Subcutaneous abdominal adipose tissue (tissue), 5 donors: ENCODE measurements around the gene IGLON5.

Experiments
- H3K27ac ChIP-seq: one replicate; pipeline ENCODE4 v1.7.0; 2013; ENCODE audit warnings: low read depth, mild to moderate bottlenecking, inconsistent platforms, low read length, moderate library complexity
- H3K27me3 ChIP-seq, 5 donors: one replicate each; pipeline ENCODE4 v1.7.0; 2013; ENCODE audit warnings: low read length in 5 of 5, inconsistent platforms in 1 of 5; ENCODE audit not compliant: control insufficient read depth in 5 of 5, insufficient read depth in 4 of 5
- H3K36me3 ChIP-seq, 5 donors: one replicate each; pipeline ENCODE4 v1.7.0; 2013; ENCODE audit warnings: low read length in 5 of 5; ENCODE audit not compliant: control insufficient read depth in 5 of 5, insufficient read depth in 5 of 5
- H3K4me1 ChIP-seq, 5 donors: one replicate each; pipeline ENCODE4 v1.7.0; 2013; ENCODE audit warnings: low read length in 5 of 5, mild to moderate bottlenecking in 3 of 5, moderate library complexity in 1 of 5; ENCODE audit not compliant: control insufficient read depth in 5 of 5, insufficient read depth in 5 of 5
- H3K4me3 ChIP-seq, 5 donors: one replicate each; pipeline ENCODE4 v1.7.0; 2013; ENCODE audit warnings: low read length in 5 of 5, low read depth in 1 of 5
- H3K9ac ChIP-seq, 5 donors: one replicate each; pipeline ENCODE4 v1.7.0; 2013; ENCODE audit warnings: low read length in 5 of 5, mild to moderate bottlenecking in 4 of 5, moderate library complexity in 3 of 5
- H3K9me3 ChIP-seq, 5 donors: one replicate each; pipeline ENCODE4 v1.7.0; 2013; ENCODE audit warnings: low read length in 5 of 5; ENCODE audit not compliant: control insufficient read depth in 5 of 5
- donor health status: healthy.
- donor health status: healthy.
- donor health status: healthy.
- donor health status: healthy.
- donor health status: healthy.

Gene IGLON5

GRCh38 chr19:51325161-51325976, 13.9 kb downstream of the IGLON5 start:
- Histone ChIP-seq H3K4me3 (no peak overlapping the region), H3K4me1 (peaks cover 0 to 25% (median 22%) of the 10 kb centered on the region in 5 donors), H3K36me3 (no peaks in the 10 kb centered on the region), H3K9ac (no peak overlapping the region), H3K27me3 (peaks cover 6 to 29% (median 15%) of the 10 kb centered on the region in 5 donors), H3K27ac (no peak overlapping the region), H3K9me3 (no peaks in the 10 kb centered on the region)

- no peak overlapping the region for H3K4me3 ChIP-seq
- peaks cover 0 to 25% (median 21%) of the 10 kb centered on the region in 5 donors for H3K4me1 ChIP-seq
- peaks cover 0 to 4% (median 0%) of the 10 kb centered on the region in 5 donors for H3K9me3 ChIP-seq
- no peak overlapping the region for H3K27ac ChIP-seq
- H3K27me3 ChIP-seq: peaks cover 6 to 29% (median 16%) of the 10 kb centered on the region in 5 donors
- H3K9ac ChIP-seq: no peak overlapping the region
- H3K36me3 ChIP-seq: peaks cover 0 to 2% (median 0%) of the 10 kb centered on the region in 5 donors
Measured at GRCh38 chr19:51326216-51327065, 15.0 kb downstream of the IGLON5 start.

- H3K9ac ChIP-seq: peak overlapping the region in 1 of 5 donors; percentile 37
- no peak overlapping the region for H3K27ac ChIP-seq
- peaks cover 0 to 4% (median 3%) of the 10 kb centered on the region in 5 donors for H3K36me3 ChIP-seq
- peaks cover 0 to 4% (median 0%) of the 10 kb centered on the region in 5 donors for H3K9me3 ChIP-seq
- H3K4me3 ChIP-seq: peak overlapping the region; percentile 11 to 52 (median 40)
- H3K4me1 ChIP-seq: peaks cover 0 to 25% (median 21%) of the 10 kb centered on the region in 5 donors
- peaks cover 6 to 29% (median 15%) of the 10 kb centered on the region in 5 donors for H3K27me3 ChIP-seq
Measured at GRCh38 chr19:51327066-51328001, 15.9 kb downstream of the IGLON5 start.

- Histone ChIP-seq H3K27ac (no peak overlapping the region), H3K9ac (no peak overlapping the region), H3K4me3 (no peak overlapping the region), H3K27me3 (peaks cover 4 to 18% (median 8%) of the 10 kb centered on the region in 5 donors), H3K9me3 (peaks cover 0 to 4% (median 0%) of the 10 kb centered on the region in 5 donors), H3K4me1 (peaks cover 0 to 16% (median 14%) of the 10 kb centered on the region in 5 donors), H3K36me3 (peaks cover 0 to 4% (median 3%) of the 10 kb centered on the region in 5 donors)
Measured at GRCh38 chr19:51329411-51329810, 18.0 kb downstream of the IGLON5 start.

- Histone ChIP-seq H3K4me3 (no peak overlapping the region), H3K36me3 (peaks cover 0 to 4% (median 3%) of the 10 kb centered on the region in 5 donors), H3K9ac (no peak overlapping the region), H3K9me3 (peaks cover 0 to 4% (median 0%) of the 10 kb centered on the region in 5 donors), H3K4me1 (peaks cover 0 to 15% (median 11%) of the 10 kb centered on the region in 5 donors), H3K27me3 (peaks cover 4 to 18% (median 8%) of the 10 kb centered on the region in 5 donors), H3K27ac (no peak overlapping the region)
Measured at GRCh38 chr19:51330366-51330765, 18.9 kb downstream of the IGLON5 start.

- Histone ChIP-seq H3K9me3 (peaks cover 0 to 4% (median 0%) of the 10 kb centered on the region in 5 donors), H3K9ac (no peak overlapping the region), H3K27me3 (peaks cover 4 to 18% (median 8%) of the 10 kb centered on the region in 5 donors), H3K27ac (no peak overlapping the region), H3K4me3 (no peak overlapping the region), H3K4me1 (peaks cover 0 to 15% (median 11%) of the 10 kb centered on the region in 5 donors), H3K36me3 (peaks cover 0 to 4% (median 3%) of the 10 kb centered on the region in 5 donors)
Measured at GRCh38 chr19:51331193-51331592, 19.7 kb downstream of the IGLON5 start.

- Histone ChIP-seq H3K36me3 (peaks cover 0 to 4% (median 3%) of the 10 kb centered on the region in 5 donors), H3K9ac (no peak overlapping the region), H3K27ac (no peak overlapping the region), H3K9me3 (peaks cover 0 to 4% (median 0%) of the 10 kb centered on the region in 5 donors), H3K27me3 (peaks cover 4 to 18% (median 8%) of the 10 kb centered on the region in 5 donors), H3K4me1 (peaks cover 0 to 15% (median 11%) of the 10 kb centered on the region in 5 donors), H3K4me3 (no peak overlapping the region)
Measured at GRCh38 chr19:51331716-51332115, 20.3 kb downstream of the IGLON5 start.

- Histone ChIP-seq H3K9me3 (peaks cover 0 to 4% (median 0%) of the 10 kb centered on the region in 5 donors), H3K9ac (no peak overlapping the region), H3K4me3 (no peak overlapping the region), H3K27ac (no peak overlapping the region), H3K27me3 (peaks cover 0 to 9% (median 4%) of the 10 kb centered on the region in 5 donors), H3K4me1 (peaks cover 0 to 6% (median 6%) of the 10 kb centered on the region in 5 donors), H3K36me3 (peaks cover 0 to 4% (median 3%) of the 10 kb centered on the region in 5 donors)
Measured at GRCh38 chr19:51333836-51334460, 22.5 kb downstream of the IGLON5 start.
